ENCODE data around the gene EPO.
"Not testable (repeated sequence)": the region's sequence is repeated elsewhere in the genome, so short reads cannot be mapped to it uniquely, and the experiment has no call there.

The EPO gene

GRCh38 chr7:100723732-100724275 is 3.5 kb downstream of the EPO start:
- peaks cover 94% of the 10 kb centered on the region for H3K27me3 ChIP-seq (replicated peaks; ENCODE audit: insufficient read depth, low read length)
- H3K4me2 ChIP-seq (ENCODE audit: low read depth, low read length), result no peak overlapping the region
- no peak for DNase-seq
- no peaks in the 10 kb centered on the region for H3K9me3 ChIP-seq (replicated peaks; ENCODE audit: insufficient read depth, low read length)
- no peaks in the 10 kb centered on the region for H3F3A ChIP-seq (ENCODE audit: insufficient read depth, low read length)
- no peak overlapping the region for H3K9ac ChIP-seq (ENCODE audit: low read length)
- no peak overlapping the region for H3K4me3 ChIP-seq (ENCODE audit: low read length)
- no peaks in the 10 kb centered on the region for H3K36me3 ChIP-seq (replicated peaks; ENCODE audit: insufficient read depth, low read length)
- no peak overlapping the region for H2AFZ ChIP-seq (ENCODE audit: low read length)
- H3K9me2 ChIP-seq (replicated peaks; ENCODE audit: insufficient read depth, low read length), result no peaks in the 10 kb centered on the region
- TF ChIP-seq CTCF (IDR thresholded peaks at IDR 0.05; ENCODE audit: low read length) (no peak), EZH2phosphoT487 (IDR thresholded peaks at IDR 0.05; ENCODE audit: low read length) (no peak), EZH2 (optimal IDR thresholded peaks at IDR 0.05; ENCODE audit: low read depth, low read length) (no peak)
- H3K79me2 ChIP-seq (ENCODE audit: low read length), result no peaks in the 10 kb centered on the region
- no peak overlapping the region for H3K27ac ChIP-seq (ENCODE audit: low read length)
- no peaks in the 10 kb centered on the region for H3K4me1 ChIP-seq (ENCODE audit: low read length)
- no peaks in the 10 kb centered on the region for H4K20me1 ChIP-seq (ENCODE audit: insufficient read depth, low read length)

- H3K4me3 ChIP-seq (ENCODE audit: low read length); H3K79me2 ChIP-seq (ENCODE audit: low read length); H3K9me2 ChIP-seq (replicated peaks; ENCODE audit: insufficient read depth, low read length); DNase-seq; H3K36me3 ChIP-seq (replicated peaks; ENCODE audit: insufficient read depth, low read length); H3F3A ChIP-seq (ENCODE audit: insufficient read depth, low read length); H3K9ac ChIP-seq (ENCODE audit: low read length); H2AFZ ChIP-seq (ENCODE audit: low read length); H3K4me1 ChIP-seq (ENCODE audit: low read length); H3K9me3 ChIP-seq (replicated peaks; ENCODE audit: insufficient read depth, low read length); H3K27ac ChIP-seq (ENCODE audit: low read length); H3K4me2 ChIP-seq (ENCODE audit: low read depth, low read length); H4K20me1 ChIP-seq (ENCODE audit: insufficient read depth, low read length): not testable (repeated sequence)
- H3K27me3 ChIP-seq (replicated peaks; ENCODE audit: insufficient read depth, low read length), result peaks cover 93% of the 10 kb centered on the region
These were observed 4.1 kb downstream of the EPO start for GRCh38 chr7:100724364-100724763.

- H3K36me3 ChIP-seq (replicated peaks; ENCODE audit: insufficient read depth, low read length), result no peaks in the 10 kb centered on the region
- peaks cover 87% of the 10 kb centered on the region for H3K27me3 ChIP-seq (replicated peaks; ENCODE audit: insufficient read depth, low read length)
- no peaks in the 10 kb centered on the region for H3F3A ChIP-seq (ENCODE audit: insufficient read depth, low read length)
- H3K27ac ChIP-seq (ENCODE audit: low read length), result no peak overlapping the region
- no peak overlapping the region for H3K9ac ChIP-seq (ENCODE audit: low read length)
- H2AFZ ChIP-seq (ENCODE audit: low read length), result no peak overlapping the region
- DNase-seq, result no peak
- H3K4me3 ChIP-seq (ENCODE audit: low read length), result no peak overlapping the region
- H3K79me2 ChIP-seq (ENCODE audit: low read length), result no peaks in the 10 kb centered on the region
- TF ChIP-seq EZH2phosphoT487 (IDR thresholded peaks at IDR 0.05; ENCODE audit: low read length) (no peak), EZH2 (optimal IDR thresholded peaks at IDR 0.05; ENCODE audit: low read depth, low read length) (no peak), CTCF (IDR thresholded peaks at IDR 0.05; ENCODE audit: low read length) (no peak)
- no peaks in the 10 kb centered on the region for H3K9me3 ChIP-seq (replicated peaks; ENCODE audit: insufficient read depth, low read length)
- H3K4me2 ChIP-seq (ENCODE audit: low read depth, low read length), result no peak overlapping the region
- no peaks in the 10 kb centered on the region for H4K20me1 ChIP-seq (ENCODE audit: insufficient read depth, low read length)
- H3K4me1 ChIP-seq (ENCODE audit: low read length), result no peaks in the 10 kb centered on the region
- no peaks in the 10 kb centered on the region for H3K9me2 ChIP-seq (replicated peaks; ENCODE audit: insufficient read depth, low read length)
These were observed 6.9 kb downstream of the EPO start for GRCh38 chr7:100726996-100727761.

GRCh38 chr7:100728196-100728595 is 7.9 kb downstream of the EPO start:
- Histone ChIP-seq H3K4me2 (ENCODE audit: low read depth, low read length) (no peak overlapping the region), H3K9me2 (replicated peaks; ENCODE audit: insufficient read depth, low read length) (no peaks in the 10 kb centered on the region), H4K20me1 (ENCODE audit: insufficient read depth, low read length) (no peaks in the 10 kb centered on the region), H3K4me1 (ENCODE audit: low read length) (no peaks in the 10 kb centered on the region), H3K4me3 (ENCODE audit: low read length) (no peak overlapping the region), H2AFZ (ENCODE audit: low read length) (no peak overlapping the region), H3F3A (ENCODE audit: insufficient read depth, low read length) (no peaks in the 10 kb centered on the region), H3K9ac (ENCODE audit: low read length) (no peak overlapping the region), H3K36me3 (replicated peaks; ENCODE audit: insufficient read depth, low read length) (no peaks in the 10 kb centered on the region), H3K27ac (ENCODE audit: low read length) (no peak overlapping the region), H3K79me2 (ENCODE audit: low read length) (no peaks in the 10 kb centered on the region), H3K27me3 (replicated peaks; ENCODE audit: insufficient read depth, low read length) (peaks cover 87% of the 10 kb centered on the region), H3K9me3 (replicated peaks; ENCODE audit: insufficient read depth, low read length) (no peaks in the 10 kb centered on the region)
- TF ChIP-seq EZH2phosphoT487 (IDR thresholded peaks at IDR 0.05; ENCODE audit: low read length), result no peak
- TF ChIP-seq CTCF (IDR thresholded peaks at IDR 0.05; ENCODE audit: low read length), result no peak
- no peak for TF ChIP-seq EZH2 (optimal IDR thresholded peaks at IDR 0.05; ENCODE audit: low read depth, low read length)
- no peak for DNase-seq
